AG09309 (cell line): ENCODE results near the gene POLR2C.

ENCODE experiments used
- DNase-seq: peaks from one replicate; pipeline ENCODE4 v3.0.0-alpha.2; 2010; ENCODE audit warnings: low read depth
- H3K4me3 ChIP-seq: 2 replicates; pipeline ENCODE4 v1.5.1; 2011; ENCODE audit warnings: mild to moderate bottlenecking, low read depth, low read length, moderate library complexity; ENCODE audit not compliant: control insufficient read depth
- CTCF ChIP-seq: IDR thresholded peaks from 2 replicates; pipeline ENCODE4 v1.5.1; 2011; ENCODE audit warnings: mild to moderate bottlenecking, low read depth, low read length, inconsistent platforms; ENCODE audit not compliant: insufficient read depth, control insufficient read depth; ENCODE audit errors: missing control alignments

The POLR2C gene

GRCh38 chr16:57469917-57470470 lies 7.5 kb downstream of the POLR2C start:
- no peak for DNase-seq
- no peak for TF ChIP-seq CTCF

GRCh38 chr16:57470711-57471110 lies 8.2 kb downstream of the POLR2C start:
- no peak for TF ChIP-seq CTCF
- DNase-seq, result no peak
- no peak overlapping the region for H3K4me3 ChIP-seq

More at GRCh38 chr16:57469917-57470470, 7.5 kb downstream of the POLR2C start:
- H3K4me3 ChIP-seq, result no peak overlapping the region

- no peak for TF ChIP-seq CTCF
- no peak for DNase-seq
- no peak overlapping the region for H3K4me3 ChIP-seq
Observed at GRCh38 chr16:57471209-57471608, 8.7 kb downstream of the POLR2C start.

GRCh38 chr16:57471852-57472664 lies 9.6 kb downstream of the POLR2C start:
- no peak overlapping the region for H3K4me3 ChIP-seq
- no peak for DNase-seq
- no peak for TF ChIP-seq CTCF

- no peak for DNase-seq
- TF ChIP-seq CTCF, result no peak
- no peak overlapping the region for H3K4me3 ChIP-seq
Observed at GRCh38 chr16:57472665-57473060, 10.2 kb downstream of the POLR2C start.

- TF ChIP-seq CTCF, result no peak
- no peak overlapping the region for H3K4me3 ChIP-seq
- DNase-seq, result no peak
Observed at GRCh38 chr16:57473176-57473840, 10.8 kb downstream of the POLR2C start.
